Measurements from ENCODE around the gene C19orf25.

GRCh38 chr19:1455336-1456120, 23.5 kb downstream of the C19orf25 start:
- TF ChIP-seq YY1 (IDR thresholded peaks at IDR 0.05; ENCODE audit: insufficient read depth, insufficient read length) = no peak
- TF ChIP-seq ZNF274 (IDR thresholded peaks at IDR 0.05; ENCODE audit: low read depth, low read length) = no peak
- no peak for TF ChIP-seq SUZ12 (IDR thresholded peaks at IDR 0.05; ENCODE audit: extremely low read depth, insufficient read depth, insufficient read length)

Data from NT2/D1 (cell line).